Measurements from ENCODE around the gene SIK3.

- TF ChIP-seq CTCF (IDR thresholded peaks at IDR 0.05) (no peak), POLR2A (IDR thresholded peaks at IDR 0.05) (no peak), POLR2AphosphoS5 (IDR thresholded peaks at IDR 0.05) (no peak)
Measured at GRCh38 chr11:116840746-116841296, 257.4 kb downstream of the SIK3 start.

Measured in gastroesophageal sphincter (tissue), 3 donors.